ENCODE data around the gene MCCC2. TPM values are rescaled to one million over a fixed set of nuclear protein-coding genes. Genes with fewer than 3 reads are reported as not detected.

MCCC2 gene
- total RNA-seq, 1 experiment from 2014 or later: 47.2 TPM

- H3K36me3 ChIP-seq (ENCODE audit: control insufficient read depth in 1 of 2, insufficient read depth in 2 of 2, low read length in 2 of 2): peaks cover 4 to 13% of the 10 kb centered on the region in 2 experiments; a peak in 2 of 4 replicates
- RAD21 ChIA-PET (ENCODE audit: low non-redundant PET in 1 of 2, low total read pairs in 2 of 2, uncharacterized antibody in 2 of 2, unreplicated experiment in 2 of 2): no interaction called here
- ATAC-seq: no peak
These were observed 65.2 kb downstream of the MCCC2 start for GRCh38 chr5:71652349-71652748.

GRCh38 chr5:71652803-71653543, 65.8 kb downstream of the MCCC2 start:
- ChIA-PET RAD21 (ENCODE audit: low non-redundant PET in 1 of 2, low total read pairs in 2 of 2, uncharacterized antibody in 2 of 2, unreplicated experiment in 2 of 2) (no interaction called here), POLR2A (no interaction called here), CTCF (no interaction called here)
- H3K9ac ChIP-seq (ENCODE audit: low read length): no peak overlapping the region
- H3K9me2 ChIP-seq (ENCODE audit: insufficient read depth): no peaks in the 10 kb centered on the region
- no peaks in the 10 kb centered on the region for H3K27me3 ChIP-seq (ENCODE audit: insufficient read depth, low read length)
- peaks cover 4 to 13% of the 10 kb centered on the region in 2 experiments; a peak in 2 of 4 replicates for H3K36me3 ChIP-seq (ENCODE audit: control insufficient read depth in 1 of 2, insufficient read depth in 2 of 2, low read length in 2 of 2)
- no peaks in the 10 kb centered on the region for H4K20me1 ChIP-seq (ENCODE audit: insufficient read depth)
- no peaks in the 10 kb centered on the region for H3K9me3 ChIP-seq (ENCODE audit: control insufficient read depth in 1 of 2, insufficient read depth in 1 of 2, low read depth in 1 of 2, low read length in 2 of 2)
- BruUV-seq (replicated peaks): no TSS peak
- H3K4me3 ChIP-seq (replicated peaks in 1 of 2; ENCODE audit: low read depth in 1 of 2, low read length in 2 of 2): no peak overlapping the region
- DNase-seq (ENCODE audit: low read depth, low spot score) (no peak), ATAC-seq (no peak)
- no peaks in the 10 kb centered on the region for H3K79me2 ChIP-seq (ENCODE audit: insufficient read depth, low read length)
- H3K4me2 ChIP-seq (ENCODE audit: low read length): no peak overlapping the region
- H3K27ac ChIP-seq (ENCODE audit: low read depth, low read length): no peak overlapping the region
- no peak for TF ChIP-seq POLR2A (IDR thresholded peaks at IDR 0.05; ENCODE audit: borderline replicate concordance, extremely low read depth, insufficient read depth, insufficient read length)
- TF ChIP-seq ELF1 (IDR thresholded peaks at IDR 0.05; ENCODE audit: borderline replicate concordance, low read depth): no peak
- TF ChIP-seq TCF7L2 (IDR thresholded peaks at IDR 0.05; ENCODE audit: borderline replicate concordance, extremely low read depth, insufficient read depth, insufficient read length): no peak
- TF ChIP-seq SP1 (IDR thresholded peaks at IDR 0.05; ENCODE audit: low read depth): no peak
- no peaks in the 10 kb centered on the region for H3K4me1 ChIP-seq (ENCODE audit: control insufficient read depth in 1 of 2, insufficient read depth in 2 of 2, low read length in 2 of 2)
- intact Hi-C loops (cut with micrococcal nuclease): no loop called here
- H2AFZ ChIP-seq (ENCODE audit: low read depth, low read length, poor library complexity, severe bottlenecking): no peak overlapping the region

More at GRCh38 chr5:71652349-71652748, 65.2 kb downstream of the MCCC2 start:
- POLR2A ChIA-PET: no interaction called here
- H3K9me3 ChIP-seq (ENCODE audit: control insufficient read depth in 1 of 2, insufficient read depth in 1 of 2, low read depth in 1 of 2, low read length in 2 of 2): no peaks in the 10 kb centered on the region
- no peak overlapping the region for H3K4me3 ChIP-seq (replicated peaks in 1 of 2; ENCODE audit: low read depth in 1 of 2, low read length in 2 of 2)
- H3K4me1 ChIP-seq (ENCODE audit: control insufficient read depth in 1 of 2, insufficient read depth in 2 of 2, low read length in 2 of 2): no peaks in the 10 kb centered on the region
- CTCF ChIA-PET: no interaction called here
- H3K4me2 ChIP-seq (ENCODE audit: low read length): no peak overlapping the region
- no peaks in the 10 kb centered on the region for H3K79me2 ChIP-seq (ENCODE audit: insufficient read depth, low read length)
- H3K9me2 ChIP-seq (ENCODE audit: insufficient read depth): no peaks in the 10 kb centered on the region
- no peak overlapping the region for H3K27ac ChIP-seq (ENCODE audit: low read depth, low read length)
- no peak overlapping the region for H3K9ac ChIP-seq (ENCODE audit: low read length)
- no peak for DNase-seq (ENCODE audit: low read depth, low spot score)
- no TSS peak for BruUV-seq (replicated peaks)
- H4K20me1 ChIP-seq (ENCODE audit: insufficient read depth): no peaks in the 10 kb centered on the region
- intact Hi-C loops (cut with micrococcal nuclease): no loop called here
- H2AFZ ChIP-seq (ENCODE audit: low read depth, low read length, poor library complexity, severe bottlenecking): no peak overlapping the region
- H3K27me3 ChIP-seq (ENCODE audit: insufficient read depth, low read length): no peaks in the 10 kb centered on the region
- TF ChIP-seq ZFX (IDR thresholded peaks at IDR 0.05) (no peak), ATF3 (IDR thresholded peaks at IDR 0.05) (no peak), MAX (IDR thresholded peaks at IDR 0.05) (no peak), EGR1 (IDR thresholded peaks at IDR 0.05; ENCODE audit: low read depth) (no peak), SRF (IDR thresholded peaks at IDR 0.05; ENCODE audit: low read depth) (no peak), EZH2phosphoT487 (IDR thresholded peaks at IDR 0.05; ENCODE audit: borderline replicate concordance) (no peak)

Measured in HCT116 (cell line).